HG03039 (cell line): ENCODE results near the gene COPG1.
"Not testable (repeated sequence)": the region's sequence is repeated elsewhere in the genome, so short reads cannot be mapped to it uniquely, and the experiment has no call there.

ENCODE experiments used
- ATAC-seq: cut with Tn5 transposase; IDR thresholded peaks from one replicate; pipeline ENCODE4 v1.9.1; 2021; ENCODE audit warnings: mild to moderate bottlenecking, moderate library complexity; ENCODE audit not compliant: unreplicated experiment

Gene COPG1

GRCh38 chr3:129249284-129250065, at the start of gene COPG1:
COPG1 (plus strand) TSS chr3:129249606; CDS start chr3:129249710, 104 bp downstream.
- peak; percentile 77 for ATAC-seq

GRCh38 chr3:129204473-129204872, 44.9 kb upstream of the COPG1 start:
- no peak for ATAC-seq

- ATAC-seq = no peak
These were observed 44.1 kb upstream of the COPG1 start for GRCh38 chr3:129205109-129205832.

- no peak for ATAC-seq
These were observed 41.9 kb upstream of the COPG1 start for GRCh38 chr3:129207479-129207878.

GRCh38 chr3:129211345-129211744, 38.1 kb upstream of the COPG1 start:
- no peak for ATAC-seq

GRCh38 chr3:129211772-129212171, 37.6 kb upstream of the COPG1 start:
- no peak for ATAC-seq

GRCh38 chr3:129213238-129213637, 36.2 kb upstream of the COPG1 start:
- no peak for ATAC-seq

- ATAC-seq = no peak
These were observed 30.7 kb upstream of the COPG1 start for GRCh38 chr3:129218742-129219141.

- not testable (repeated sequence) for ATAC-seq
These were observed 25.0 kb upstream of the COPG1 start for GRCh38 chr3:129224387-129224786.

GRCh38 chr3:129224984-129225393, 24.4 kb upstream of the COPG1 start:
- ATAC-seq = no peak

GRCh38 chr3:129226374-129226773, 23.0 kb upstream of the COPG1 start:
- no peak for ATAC-seq

- ATAC-seq = no peak
These were observed 20.4 kb upstream of the COPG1 start for GRCh38 chr3:129228891-129229585.

- ATAC-seq = no peak
These were observed 18.9 kb upstream of the COPG1 start for GRCh38 chr3:129230311-129231019.

GRCh38 chr3:129231331-129232119, 17.9 kb upstream of the COPG1 start:
- no peak for ATAC-seq

- peak; percentile 65 for ATAC-seq
These were observed 15.9 kb upstream of the COPG1 start for GRCh38 chr3:129233538-129233937.

- ATAC-seq = no peak
These were observed 15.0 kb upstream of the COPG1 start for GRCh38 chr3:129234441-129234840.

GRCh38 chr3:129235344-129235917, 14.0 kb upstream of the COPG1 start:
- no peak for ATAC-seq

- ATAC-seq = no peak
These were observed 10.3 kb upstream of the COPG1 start for GRCh38 chr3:129238945-129239705.

GRCh38 chr3:129239991-129240390, 9.4 kb upstream of the COPG1 start:
- no peak for ATAC-seq
